Cardiac fibroblast (primary cell): ENCODE data around the gene C2orf92.

ENCODE experiments used
- DNase-seq, 2 donors: peaks; one replicate each; pipeline versions ENCODE4 v3.0.0 to v3.0.0-alpha.2; 2010; ENCODE audit warnings: low read depth in 2 of 2
- H3K4me3 ChIP-seq, 2 donors: replicated peaks in 1 of 2; 1 replicate in 1 of 2; 2 replicates in 1 of 2; pipeline ENCODE4 v1.5.1; 2011; ENCODE audit warnings: low read depth in 2 of 2, low read length in 2 of 2, mild to moderate bottlenecking in 2 of 2, moderate library complexity in 1 of 2
- CTCF ChIP-seq: IDR thresholded peaks from one replicate; pipeline ENCODE4 v1.5.1; 2011; ENCODE audit warnings: low read depth, mild to moderate bottlenecking, low read length, inconsistent platforms

Gene C2orf92

GRCh38 chr2:97732436-97733340 lies 63.2 kb downstream of the C2orf92 start:
- TF ChIP-seq CTCF = no peak
- DNase-seq = no peak
- H3K4me3 ChIP-seq = no peak overlapping the region

- DNase-seq = no peak
- H3K4me3 ChIP-seq = no peak overlapping the region
- TF ChIP-seq CTCF = no peak
Measured at GRCh38 chr2:97733341-97734035, 64.0 kb downstream of the C2orf92 start.

- no peak for DNase-seq
- H3K4me3 ChIP-seq = no peak overlapping the region
- TF ChIP-seq CTCF = no peak
Measured at GRCh38 chr2:97734061-97735051, 64.8 kb downstream of the C2orf92 start.

- DNase-seq = no peak
- TF ChIP-seq CTCF = no peak
Measured at GRCh38 chr2:97735161-97735561, 65.6 kb downstream of the C2orf92 start.

GRCh38 chr2:97736185-97736584 lies 66.7 kb downstream of the C2orf92 start:
- DNase-seq = no peak
- TF ChIP-seq CTCF = no peak
- H3K4me3 ChIP-seq = no peak overlapping the region

More at GRCh38 chr2:97735161-97735561, 65.6 kb downstream of the C2orf92 start:
- H3K4me3 ChIP-seq = no peak overlapping the region

GRCh38 chr2:97736608-97737330 lies 67.3 kb downstream of the C2orf92 start:
- H3K4me3 ChIP-seq = no peak overlapping the region
- TF ChIP-seq CTCF = no peak
- no peak for DNase-seq
